GM18858 (cell line): ENCODE measurements around the gene RASSF5.
"Not testable (repeated sequence)": the region's sequence is repeated elsewhere in the genome, so short reads cannot be mapped to it uniquely, and the experiment has no call there.

ENCODE experiments used
- ATAC-seq: cut with Tn5 transposase; IDR thresholded peaks from one replicate; pipeline ENCODE4 v1.9.1; 2021; ENCODE audit not compliant: unreplicated experiment

RASSF5 gene

GRCh38 chr1:206612129-206612876 is 105.0 kb downstream of the RASSF5 start, which contains the start of gene EIF2D:
Gene EIF2D (minus strand): TSS chr1:206612465. CDS start chr1:206612342, 123 bp downstream.
- ATAC-seq: peak; percentile 65

- ATAC-seq: not testable (repeated sequence)
Observed at GRCh38 chr1:206626396-206626795, 119.1 kb downstream of the RASSF5 start.

- ATAC-seq: no peak
Observed at GRCh38 chr1:206628916-206629315, 121.6 kb downstream of the RASSF5 start.

GRCh38 chr1:206631085-206631509 is 123.8 kb downstream of the RASSF5 start:
- no peak for ATAC-seq

- ATAC-seq: no peak
Observed at GRCh38 chr1:206633708-206634121, 126.4 kb downstream of the RASSF5 start.

DNA sequence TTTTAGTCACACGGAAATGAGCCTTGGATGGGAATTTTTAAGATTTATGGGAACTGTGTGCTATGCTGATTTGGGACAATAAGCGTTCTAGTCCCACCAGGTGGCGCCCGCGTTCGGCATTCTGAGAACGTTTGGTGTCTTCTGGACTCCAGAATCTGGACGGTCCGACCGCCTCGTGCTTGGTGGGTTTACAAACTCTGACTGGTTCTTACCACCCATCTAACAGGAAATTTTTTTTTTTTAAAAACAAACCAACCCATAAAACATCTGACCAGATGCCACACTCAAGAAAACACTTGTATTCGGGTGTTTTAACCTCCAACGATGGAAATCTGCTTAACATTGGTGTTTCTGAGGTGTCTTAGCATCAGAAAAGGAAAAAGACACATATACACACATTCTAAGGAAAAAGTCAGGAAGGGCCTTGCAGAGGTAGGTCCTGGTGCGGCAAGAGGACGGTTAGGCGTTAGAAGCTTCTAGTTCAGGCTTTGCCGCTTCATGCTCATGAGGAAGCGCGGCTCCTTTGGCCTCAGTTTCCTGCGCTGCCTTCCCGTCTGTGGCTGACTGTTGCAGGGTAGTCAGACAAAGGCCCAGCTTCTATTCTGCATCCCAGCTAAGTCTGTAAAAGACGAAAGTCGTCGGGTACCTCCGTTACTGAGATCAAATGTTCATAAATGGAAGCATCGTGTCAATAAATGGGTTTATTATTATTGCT is 127.2 kb downstream of the RASSF5 start:
- no peak for ATAC-seq

GRCh38 chr1:206635080-206635977 is 128.0 kb downstream of the RASSF5 start, which contains the start of gene DYRK3:
Gene DYRK3 (plus strand): TSS chr1:206635536. CDS start chr1:206635704, 168 bp downstream.
- peak; percentile 77 for ATAC-seq

- ATAC-seq: no peak
Observed at GRCh38 chr1:206635978-206636345, 128.6 kb downstream of the RASSF5 start.

GRCh38 chr1:206636671-206637070 is 129.3 kb downstream of the RASSF5 start:
- ATAC-seq: no peak

- ATAC-seq: no peak
Observed at GRCh38 chr1:206637605-206638004, 130.3 kb downstream of the RASSF5 start.
